HG03064 (cell line): ENCODE results near the gene TREML4.
"Not testable (repeated sequence)": the region's sequence is repeated elsewhere in the genome, so short reads cannot be mapped to it uniquely, and the experiment has no call there.

ENCODE experiments used
- ATAC-seq: cut with Tn5 transposase; IDR thresholded peaks from one replicate; pipeline ENCODE4 v1.9.1; 2021; ENCODE audit warnings: low read depth; ENCODE audit not compliant: unreplicated experiment

Gene TREML4

GRCh38 chr6:41201764-41202173 is 26.4 kb upstream of the TREML4 start:
- ATAC-seq = no peak

- ATAC-seq = no peak
Measured at GRCh38 chr6:41204156-41204555, 24.0 kb upstream of the TREML4 start.

GRCh38 chr6:41208439-41209106 is 19.6 kb upstream of the TREML4 start:
- ATAC-seq = no peak

GRCh38 chr6:41209547-41210320 is 18.4 kb upstream of the TREML4 start:
- ATAC-seq = no peak

GRCh38 chr6:41214559-41215238 is 13.4 kb upstream of the TREML4 start:
- no peak for ATAC-seq

GRCh38 chr6:41215777-41216176 is 12.4 kb upstream of the TREML4 start:
- no peak for ATAC-seq

- no peak for ATAC-seq
Measured at GRCh38 chr6:41216616-41217015, 11.5 kb upstream of the TREML4 start.

- no peak for ATAC-seq
Measured at GRCh38 chr6:41222045-41222444, 6.1 kb upstream of the TREML4 start.

- no peak for ATAC-seq
Measured at GRCh38 chr6:41222513-41222912, 5.6 kb upstream of the TREML4 start.

GRCh38 chr6:41224800-41225199 is 3.3 kb upstream of the TREML4 start:
- no peak for ATAC-seq

GRCh38 chr6:41226752-41227151 is 1.4 kb upstream of the TREML4 start:
- no peak for ATAC-seq

GRCh38 chr6:41228616-41229015 is 467 bp downstream of the TREML4 start:
- no peak for ATAC-seq

- no peak for ATAC-seq
Measured at GRCh38 chr6:41229721-41230120, 1.6 kb downstream of the TREML4 start.

GRCh38 chr6:41231246-41231645 is 3.1 kb downstream of the TREML4 start:
- ATAC-seq = no peak

GRCh38 chr6:41232667-41233066 is 4.5 kb downstream of the TREML4 start:
- no peak for ATAC-seq

- ATAC-seq = no peak
Measured at GRCh38 chr6:41236276-41236675, 8.1 kb downstream of the TREML4 start.

- no peak for ATAC-seq
Measured at GRCh38 chr6:41237128-41237527, 9.0 kb downstream of the TREML4 start.

GRCh38 chr6:41239467-41240159 is 11.5 kb downstream of the TREML4 start:
- ATAC-seq = no peak

GRCh38 chr6:41246529-41246928 is 18.4 kb downstream of the TREML4 start:
- ATAC-seq = not testable (repeated sequence)

- ATAC-seq = no peak
Measured at GRCh38 chr6:41247288-41247865, 19.2 kb downstream of the TREML4 start.
